T-helper 9 cell (primary cell): Measurements from ENCODE around the gene SNAI3.
A peak's percentile ranks its signal among the peaks of the same experiment; 100 is the strongest.
"Not testable (repeated sequence)": the region's sequence is repeated elsewhere in the genome, so short reads cannot be mapped to it uniquely, and the experiment has no call there.

Experiments used
- DNase-seq: peaks from one replicate; pipeline ENCODE4 v3.0.0-alpha.2; 2020

The SNAI3 gene

GRCh38 chr16:88690341-88691128, 4.2 kb upstream of the SNAI3 start:
- no peak for DNase-seq

DNA sequence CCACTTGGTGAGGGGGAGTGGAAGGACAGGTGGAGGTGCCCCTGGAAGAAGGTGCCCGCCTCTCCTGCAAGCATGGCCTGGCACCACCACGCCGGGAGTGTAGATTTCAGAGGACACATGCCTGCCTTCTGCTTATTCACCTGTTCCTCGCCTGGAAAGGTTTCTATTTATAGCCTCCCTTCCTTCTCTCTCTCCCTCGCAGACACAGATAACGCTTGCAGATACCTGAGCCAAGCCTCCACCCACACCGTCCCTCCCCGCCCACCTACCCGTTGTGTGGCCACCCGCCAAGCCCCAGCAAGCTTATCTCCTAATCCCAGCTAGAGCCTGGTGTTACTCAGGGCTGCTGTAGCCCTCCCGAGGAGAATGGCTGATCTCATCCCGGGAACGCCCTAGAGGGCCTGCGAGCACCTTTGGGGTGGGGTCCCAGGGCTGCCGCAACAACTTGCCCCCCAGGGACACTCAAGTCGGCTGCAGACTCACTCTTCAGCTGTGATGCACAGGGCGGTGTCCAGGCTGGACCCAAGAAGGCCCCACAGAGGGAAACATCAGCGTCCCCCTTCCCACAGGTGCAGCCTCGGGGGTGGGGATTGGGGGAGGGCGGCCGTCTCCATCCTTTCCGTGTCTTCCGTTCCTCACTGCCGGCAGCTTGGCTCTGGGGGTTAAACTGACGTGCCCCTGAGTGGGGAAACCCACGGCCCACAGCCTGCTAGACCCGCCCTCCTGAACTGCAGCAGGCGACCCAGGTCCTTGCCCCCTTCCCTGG, 1.9 kb upstream of the SNAI3 start:
- DNase-seq = no peak

GRCh38 chr16:88687676-88688012, 1.3 kb upstream of the SNAI3 start:
- DNase-seq = no peak

GRCh38 chr16:88687254-88687576, 908 bp upstream of the SNAI3 start:
- DNase-seq = no peak

DNA sequence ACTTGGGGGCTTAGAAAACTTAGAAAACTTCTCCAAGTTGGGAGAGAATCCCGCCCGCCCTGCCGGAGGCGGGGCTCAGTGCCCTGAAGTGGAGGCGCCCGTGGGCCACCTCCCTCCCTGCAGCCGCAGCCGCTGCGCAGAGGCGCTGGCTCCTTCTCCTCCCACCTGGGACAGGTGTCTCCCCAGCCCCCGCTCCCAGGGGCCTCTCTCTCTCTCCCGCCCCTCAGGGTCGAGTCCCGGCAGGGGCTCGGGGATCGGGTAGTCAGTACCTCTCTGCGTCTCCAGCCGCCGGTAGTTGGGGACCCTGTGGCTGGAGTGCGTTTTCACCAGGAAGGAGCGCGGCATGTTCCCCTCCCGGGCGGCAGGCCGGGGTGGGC, 257 bp downstream of the SNAI3 start:
- DNase-seq = peak; percentile 44

- DNase-seq = peak; percentile 53
These were observed 898 bp downstream of the SNAI3 start for GRCh38 chr16:88685156-88686061.

DNA sequence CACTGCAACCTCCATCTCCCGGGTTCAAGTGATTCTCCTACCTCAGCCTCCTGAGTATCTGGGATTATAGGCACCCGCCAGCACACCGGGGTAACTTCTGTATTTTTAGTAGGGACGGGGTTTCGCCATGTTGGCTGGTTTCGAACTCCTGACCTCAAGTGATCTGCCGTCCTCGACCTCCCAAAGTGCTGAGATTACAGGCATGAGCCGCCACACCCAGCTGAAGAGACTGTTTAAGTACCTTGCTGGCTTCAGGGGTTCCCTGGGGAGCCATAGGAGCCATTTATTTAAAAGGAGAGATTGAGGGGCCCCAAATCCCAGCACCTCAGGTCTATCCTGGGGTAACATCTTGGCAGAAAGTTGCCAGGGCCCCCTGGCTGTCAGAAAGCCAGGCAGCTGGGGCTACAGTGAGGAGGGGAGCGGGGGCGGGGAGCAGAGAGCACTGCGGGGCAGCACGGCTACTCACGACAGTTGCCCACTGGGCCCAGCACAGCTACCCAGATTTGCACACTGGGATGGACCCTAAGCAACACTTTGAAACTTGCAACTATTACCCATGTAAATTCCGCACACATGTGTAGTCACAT, 1.6 kb downstream of the SNAI3 start:
- DNase-seq = no peak

DNA sequence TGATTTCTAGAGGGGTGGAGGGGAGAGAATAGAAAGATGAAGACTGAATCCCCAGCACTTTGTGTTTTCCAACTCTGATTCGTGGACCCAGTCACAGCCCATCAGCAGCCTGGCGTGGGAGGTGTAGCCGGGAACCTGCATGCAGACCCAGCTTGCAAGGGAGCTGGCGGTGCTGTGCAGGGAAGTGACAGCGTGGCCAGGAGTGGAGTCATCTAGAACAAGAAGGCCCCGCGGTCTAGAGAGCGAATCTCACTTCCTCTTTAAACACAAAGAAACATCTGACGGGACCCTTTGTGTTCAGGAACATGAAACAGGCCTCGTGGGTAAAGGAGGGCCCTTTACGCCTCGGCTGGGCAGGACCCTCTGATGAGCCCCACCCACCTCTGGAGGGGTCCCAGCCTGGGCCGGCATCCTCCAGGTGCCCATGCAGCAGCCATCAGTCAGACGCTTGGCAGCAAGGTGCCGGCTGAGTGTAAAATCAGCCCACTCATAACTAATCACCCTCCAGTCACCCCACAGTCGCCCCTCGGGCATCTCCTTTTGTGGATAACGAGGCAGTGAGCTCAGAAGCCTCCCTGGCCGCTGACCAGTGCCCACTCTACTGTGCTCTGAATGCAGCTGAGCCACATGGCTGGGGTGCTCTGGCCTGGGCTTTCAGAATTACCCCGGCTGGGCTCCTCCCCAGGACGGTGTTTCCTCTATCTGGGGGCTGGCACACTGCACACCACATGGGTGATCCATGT, 4.4 kb downstream of the SNAI3 start:
- DNase-seq = no peak

DNA sequence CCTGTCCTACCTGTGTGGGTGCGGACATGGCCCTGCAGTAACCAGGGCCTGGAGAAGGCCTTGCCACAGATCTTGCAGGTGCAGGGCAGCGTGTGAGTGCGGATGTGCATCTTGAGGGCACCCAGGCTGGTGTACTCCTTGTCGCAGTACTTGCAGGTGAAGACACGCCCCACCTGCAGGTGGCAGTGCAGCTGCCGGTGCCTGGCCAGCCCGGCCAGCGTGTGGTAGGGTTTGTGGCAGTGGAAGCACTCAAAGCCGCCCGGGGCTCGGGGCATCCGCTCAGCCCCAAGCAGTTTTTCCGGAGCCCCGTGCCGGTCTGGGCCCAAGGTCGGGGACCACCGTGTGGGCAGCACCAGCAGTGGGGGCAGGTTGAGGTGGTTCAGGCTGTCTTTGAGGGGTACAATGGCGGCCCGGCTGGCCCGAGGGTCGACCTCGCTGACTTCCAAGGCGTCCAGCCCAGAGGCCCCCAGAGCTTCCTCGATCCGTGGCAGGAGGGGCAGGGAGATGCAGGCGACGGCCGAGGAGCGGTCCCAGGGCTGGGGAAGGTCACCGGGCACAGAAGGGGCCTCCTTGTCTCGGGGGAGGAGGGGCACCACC, 5.1 kb downstream of the SNAI3 start:
- DNase-seq = no peak

DNA sequence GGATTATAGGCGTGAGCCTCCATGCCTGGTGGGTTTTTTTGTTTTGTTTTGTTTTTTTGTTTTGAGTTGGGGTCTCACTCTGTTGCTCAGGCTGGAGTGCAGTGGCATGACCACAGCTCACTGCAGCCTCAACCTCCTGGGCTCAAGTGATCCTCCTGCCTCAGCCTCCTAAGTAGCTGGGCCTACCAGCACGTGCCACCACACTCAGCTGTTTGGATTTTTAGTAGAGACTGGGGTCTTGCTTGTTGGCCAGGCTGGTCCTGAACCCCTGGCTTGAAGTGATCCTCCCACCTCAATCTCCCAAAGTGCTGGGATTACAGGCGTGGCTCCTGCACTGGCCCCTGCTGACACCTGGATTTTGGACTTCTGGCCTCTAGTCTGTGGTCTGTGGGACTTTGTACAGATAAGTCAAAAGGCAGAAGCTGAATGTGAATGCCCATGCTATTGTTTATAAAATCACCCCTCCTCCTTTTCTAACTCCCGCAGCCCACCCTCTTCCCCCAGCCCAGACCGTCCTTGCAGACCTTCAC, 5.7 kb downstream of the SNAI3 start:
- no peak for DNase-seq

DNA sequence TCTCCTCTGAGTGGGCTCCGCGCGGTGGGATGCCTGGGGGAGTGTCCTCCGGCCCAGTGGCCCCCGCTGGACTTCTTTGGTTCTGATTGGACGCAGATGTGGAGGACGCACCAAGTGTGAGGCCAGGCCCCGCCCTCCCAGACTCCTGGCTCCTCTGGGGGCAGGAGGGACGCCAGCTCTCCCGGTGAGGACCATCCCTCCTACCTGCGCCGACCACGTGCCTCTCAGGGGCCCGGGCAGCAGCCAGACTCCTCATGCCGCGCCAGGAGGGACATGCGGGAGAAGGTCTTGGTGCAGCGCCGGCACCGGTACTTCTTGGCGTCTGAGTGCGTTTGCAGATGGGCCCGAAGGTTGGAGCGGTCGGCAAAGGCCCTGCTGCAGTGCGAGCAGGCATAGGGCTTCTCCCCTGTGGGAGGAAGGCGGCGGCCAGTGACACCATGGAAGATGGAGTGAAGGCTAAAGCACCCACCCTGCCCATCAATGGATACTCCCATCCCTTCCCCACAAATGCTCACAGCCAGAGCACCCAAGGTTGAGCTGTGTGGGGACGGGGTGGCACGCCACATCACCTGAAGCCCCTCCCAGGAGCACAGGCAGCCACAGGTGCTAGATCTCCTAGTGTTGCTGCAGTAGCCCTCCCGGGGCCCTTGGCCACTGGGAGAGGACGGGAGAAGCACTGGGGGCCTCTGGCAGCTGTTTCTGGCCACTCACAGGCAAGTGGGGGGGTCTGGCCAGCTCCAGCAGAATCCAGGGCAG, 7.9 kb downstream of the SNAI3 start:
- no peak for DNase-seq

- no peak for DNase-seq
These were observed 8.6 kb downstream of the SNAI3 start for GRCh38 chr16:88677721-88678120.

GRCh38 chr16:88676502-88677242, 9.6 kb downstream of the SNAI3 start:
- no peak for DNase-seq

DNA sequence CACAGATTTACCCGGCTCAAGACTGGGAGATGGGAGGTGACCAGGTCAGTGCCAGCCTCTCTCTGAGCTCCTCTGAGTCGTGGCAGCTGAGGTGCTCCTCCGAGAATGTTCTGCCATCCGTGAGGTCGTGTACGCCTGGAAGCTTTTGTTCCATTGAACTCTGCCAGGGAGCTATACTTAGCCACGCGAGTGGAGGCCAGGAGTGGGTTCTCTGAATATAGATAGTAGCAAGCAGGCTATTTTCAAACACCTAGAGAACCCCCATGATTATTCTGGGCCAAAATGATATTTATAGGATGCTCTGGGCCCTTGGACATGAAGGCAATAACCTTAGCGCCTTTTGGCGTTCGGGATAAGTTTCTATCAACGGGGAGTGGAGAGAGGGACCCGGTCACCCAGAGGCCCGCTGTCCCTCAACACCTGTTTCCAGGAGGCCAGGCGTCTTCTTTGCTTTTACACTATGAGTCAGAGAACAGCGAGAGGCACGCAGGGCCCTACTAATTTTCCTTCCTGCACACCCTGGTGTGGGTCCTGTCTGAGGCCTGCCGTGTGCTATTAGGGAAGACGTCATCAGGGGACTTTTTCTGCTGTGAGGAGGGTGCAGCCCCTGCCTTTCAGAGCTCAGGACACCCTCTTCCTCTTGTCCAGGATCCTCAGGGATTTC, 12.5 kb downstream of the SNAI3 start:
- no peak for DNase-seq

DNA sequence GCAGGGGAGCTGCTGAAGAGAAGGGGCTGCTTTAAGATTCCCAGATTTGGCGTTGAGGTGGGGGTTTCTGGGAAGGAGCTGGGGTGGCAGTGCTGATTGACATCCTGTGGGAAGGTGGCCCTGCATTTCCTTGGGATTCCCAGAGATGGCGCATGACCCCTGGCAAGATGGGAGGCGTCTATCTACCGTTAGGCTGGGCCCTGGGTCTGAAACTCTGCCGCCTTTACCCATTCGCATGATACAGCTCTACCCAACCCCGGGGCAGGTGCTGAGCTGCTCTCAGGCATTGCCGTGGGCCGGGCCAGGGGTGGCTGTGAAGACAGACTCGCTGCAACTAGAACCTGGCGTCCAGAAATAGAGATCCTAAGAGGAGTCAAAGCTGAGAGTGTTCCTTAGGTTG, 13.5 kb downstream of the SNAI3 start:
- no peak for DNase-seq

DNA sequence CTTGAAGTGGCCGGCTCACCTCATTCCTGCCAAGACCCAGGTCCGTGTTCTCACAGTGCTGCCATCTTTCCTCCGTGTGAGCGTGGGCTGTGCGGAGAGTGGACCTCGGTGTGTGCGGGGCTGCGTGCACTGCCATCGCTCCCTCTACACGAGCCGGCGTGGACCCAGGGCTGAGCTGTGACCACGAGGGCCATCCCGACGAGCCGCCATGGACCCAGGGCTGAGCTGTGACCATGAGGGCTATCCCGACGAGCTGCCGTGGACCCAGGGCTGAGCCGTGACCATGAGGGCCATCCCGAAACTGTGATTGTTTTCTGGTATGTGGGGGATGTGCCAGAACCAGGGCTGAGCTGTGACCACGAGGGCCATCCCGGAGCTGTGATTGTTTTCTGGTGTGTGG, 14.5 kb downstream of the SNAI3 start:
- no peak for DNase-seq

- no peak for DNase-seq
These were observed 16.3 kb downstream of the SNAI3 start for GRCh38 chr16:88669980-88670379.

DNA sequence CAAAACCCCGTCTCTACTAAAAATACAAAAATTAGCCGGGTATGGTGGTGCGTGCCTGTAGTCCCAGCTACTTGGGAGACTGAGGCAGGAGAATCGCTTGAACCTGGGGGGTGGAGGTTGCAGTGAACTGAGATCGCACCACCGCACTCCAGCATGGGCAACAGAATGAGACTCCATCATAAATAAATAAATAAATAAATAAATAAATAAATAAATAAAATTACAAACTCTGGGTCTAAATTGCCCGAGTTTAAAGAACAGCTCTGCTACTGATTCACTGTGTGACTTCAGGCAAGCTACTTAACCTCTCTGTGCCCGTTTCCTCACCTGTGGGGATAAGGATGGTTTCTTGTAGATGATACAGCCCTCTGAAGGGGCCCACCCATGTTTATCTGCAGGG, 16.8 kb downstream of the SNAI3 start:
- DNase-seq = not testable (repeated sequence)

- DNase-seq = no peak
These were observed 18.8 kb downstream of the SNAI3 start for GRCh38 chr16:88667461-88667860.

DNA sequence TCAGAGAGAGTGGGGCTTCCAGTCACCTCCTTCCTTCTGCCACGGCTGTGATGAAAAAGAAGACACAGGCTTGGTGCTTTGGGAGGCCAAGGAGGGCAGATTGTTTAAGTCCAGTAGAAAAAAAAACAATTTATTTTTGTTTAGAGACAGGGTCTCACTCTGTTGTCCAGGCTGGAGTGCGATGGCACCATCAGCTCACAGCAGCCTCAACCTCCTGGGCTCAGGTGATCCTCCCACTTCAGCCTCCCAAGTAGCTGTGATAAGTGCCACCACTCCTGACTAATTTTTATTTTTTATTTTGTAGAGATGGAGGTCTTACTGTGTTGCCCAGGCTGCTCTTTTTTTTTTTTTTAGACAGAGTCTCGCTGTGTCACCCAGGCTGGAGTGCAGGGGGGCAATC, 20.7 kb downstream of the SNAI3 start:
- DNase-seq = no peak
